Measurements from ENCODE around the gene CREG2. TPM values are rescaled to one million over a fixed set of nuclear protein-coding genes. Genes with fewer than 3 reads are reported as not detected.

CREG2 gene
- total RNA-seq, 4 donors from 2014 or later, result not detected

DNA sequence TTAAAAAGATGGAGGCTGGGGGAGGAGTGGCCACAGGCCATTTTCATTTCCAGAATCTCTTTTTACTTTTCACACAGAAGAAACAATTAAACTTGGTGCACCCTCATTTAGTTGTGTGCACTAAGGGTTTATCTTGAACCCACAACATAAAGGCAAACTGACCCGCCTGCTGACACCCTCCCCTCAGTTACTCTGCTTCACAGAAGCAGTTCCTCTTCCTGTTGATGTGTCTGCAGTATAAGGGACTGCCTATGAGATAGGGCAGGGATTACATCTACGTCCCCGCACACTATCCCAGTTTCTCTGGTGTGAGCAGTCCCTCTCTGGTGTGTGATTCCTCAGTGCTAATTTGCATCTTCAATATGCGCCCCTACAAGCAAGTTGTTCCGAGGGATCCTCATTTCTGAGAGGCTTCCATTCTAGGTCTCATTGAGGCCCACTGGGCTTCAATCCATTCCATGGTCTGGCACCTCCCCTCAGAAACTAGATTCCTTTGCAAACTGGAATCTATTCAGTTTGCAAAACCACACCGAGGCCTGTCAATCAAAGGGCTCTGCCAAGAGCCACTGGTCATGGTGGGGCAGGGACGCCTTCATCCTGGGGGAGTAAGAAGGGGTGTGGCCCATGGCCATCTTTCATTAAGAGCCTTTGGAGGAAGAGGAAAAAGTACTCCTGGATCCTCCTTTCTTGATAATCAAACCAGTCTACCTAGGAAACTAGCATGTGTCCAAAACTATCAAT lies 12.3 kb downstream of the CREG2 start:
- intact Hi-C loops (cut with DNase I; ENCODE audit: low total_unique reads), result no loop called here
- DNase-seq (no peak), ATAC-seq (no peak)
- no peaks in the 10 kb centered on the region for H3K9me3 ChIP-seq
- no peak overlapping the region for H3K27ac ChIP-seq
- no peaks in the 10 kb centered on the region for H3K27me3 ChIP-seq
- no peak overlapping the region for H3K4me3 ChIP-seq
- no peaks in the 10 kb centered on the region for H3K36me3 ChIP-seq
- in situ Hi-C loops (cut with MboI; ENCODE audit: low sequenced_read_pairs in 4 of 4), result no loop called here
- no peaks in the 10 kb centered on the region for H3K4me1 ChIP-seq
- TF ChIP-seq, protein P1, sequence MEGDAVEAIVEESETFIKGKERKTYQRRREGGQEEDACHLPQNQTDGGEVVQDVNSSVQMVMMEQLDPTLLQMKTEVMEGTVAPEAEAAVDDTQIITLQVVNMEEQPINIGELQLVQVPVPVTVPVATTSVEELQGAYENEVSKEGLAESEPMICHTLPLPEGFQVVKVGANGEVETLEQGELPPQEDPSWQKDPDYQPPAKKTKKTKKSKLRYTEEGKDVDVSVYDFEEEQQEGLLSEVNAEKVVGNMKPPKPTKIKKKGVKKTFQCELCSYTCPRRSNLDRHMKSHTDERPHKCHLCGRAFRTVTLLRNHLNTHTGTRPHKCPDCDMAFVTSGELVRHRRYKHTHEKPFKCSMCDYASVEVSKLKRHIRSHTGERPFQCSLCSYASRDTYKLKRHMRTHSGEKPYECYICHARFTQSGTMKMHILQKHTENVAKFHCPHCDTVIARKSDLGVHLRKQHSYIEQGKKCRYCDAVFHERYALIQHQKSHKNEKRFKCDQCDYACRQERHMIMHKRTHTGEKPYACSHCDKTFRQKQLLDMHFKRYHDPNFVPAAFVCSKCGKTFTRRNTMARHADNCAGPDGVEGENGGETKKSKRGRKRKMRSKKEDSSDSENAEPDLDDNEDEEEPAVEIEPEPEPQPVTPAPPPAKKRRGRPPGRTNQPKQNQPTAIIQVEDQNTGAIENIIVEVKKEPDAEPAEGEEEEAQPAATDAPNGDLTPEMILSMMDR (IDR thresholded peaks at IDR 0.05 in 4 of 5, conservative IDR thresholded peaks at IDR 0.05 in 1 of 5), result no peak
- no peak for TF ChIP-seq POLR2A (IDR thresholded peaks at IDR 0.05)

DNA sequence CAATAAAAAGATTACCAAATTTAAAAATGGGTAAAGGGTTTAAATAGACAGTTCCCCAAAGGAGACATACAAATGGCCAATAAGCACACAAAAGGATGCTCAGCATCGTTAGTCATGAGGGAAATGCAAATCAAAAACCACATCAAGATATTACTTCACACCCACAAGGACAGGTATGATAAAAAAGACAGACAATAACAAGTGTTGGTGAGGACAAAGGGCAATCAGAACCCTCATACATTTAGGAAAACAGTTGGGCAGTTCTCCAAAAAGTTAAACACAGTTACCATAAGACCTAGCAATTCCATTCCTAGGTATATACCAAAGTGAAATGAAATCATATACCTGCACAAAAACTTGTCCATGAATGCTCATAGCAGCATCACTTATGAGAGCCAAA lies 14.5 kb downstream of the CREG2 start:
- no peak overlapping the region for H3K27ac ChIP-seq
- DNase-seq (no peak), ATAC-seq (no peak)
- no peaks in the 10 kb centered on the region for H3K36me3 ChIP-seq
- no peaks in the 10 kb centered on the region for H3K4me1 ChIP-seq
- TF ChIP-seq POLR2A (IDR thresholded peaks at IDR 0.05), result no peak
- TF ChIP-seq, protein P1 (IDR thresholded peaks at IDR 0.05 in 4 of 5, conservative IDR thresholded peaks at IDR 0.05 in 1 of 5), result no peak
- H3K27me3 ChIP-seq, result no peaks in the 10 kb centered on the region
- H3K4me3 ChIP-seq, result no peak overlapping the region
- intact Hi-C loops (cut with DNase I; ENCODE audit: low total_unique reads), result no loop called here
- in situ Hi-C loops (cut with MboI; ENCODE audit: low sequenced_read_pairs in 4 of 4), result no loop called here
- H3K9me3 ChIP-seq, result no peaks in the 10 kb centered on the region

- Histone ChIP-seq H3K27me3 (no peaks in the 10 kb centered on the region), H3K4me1 (no peaks in the 10 kb centered on the region), H3K36me3 (no peaks in the 10 kb centered on the region), H3K9me3 (no peaks in the 10 kb centered on the region), H3K4me3 (no peak overlapping the region), H3K27ac (no peak overlapping the region)
- intact Hi-C loops (cut with DNase I; ENCODE audit: low total_unique reads), result no loop called here
- in situ Hi-C loops (cut with MboI; ENCODE audit: low sequenced_read_pairs in 4 of 4), result no loop called here
- ATAC-seq (no peak), DNase-seq (no peak)
- TF ChIP-seq, protein P1 (IDR thresholded peaks at IDR 0.05 in 4 of 5, conservative IDR thresholded peaks at IDR 0.05 in 1 of 5), result no peak
- TF ChIP-seq POLR2A (IDR thresholded peaks at IDR 0.05), result no peak
Observed at GRCh38 chr2:101371636-101372035, 15.7 kb downstream of the CREG2 start.

DNA sequence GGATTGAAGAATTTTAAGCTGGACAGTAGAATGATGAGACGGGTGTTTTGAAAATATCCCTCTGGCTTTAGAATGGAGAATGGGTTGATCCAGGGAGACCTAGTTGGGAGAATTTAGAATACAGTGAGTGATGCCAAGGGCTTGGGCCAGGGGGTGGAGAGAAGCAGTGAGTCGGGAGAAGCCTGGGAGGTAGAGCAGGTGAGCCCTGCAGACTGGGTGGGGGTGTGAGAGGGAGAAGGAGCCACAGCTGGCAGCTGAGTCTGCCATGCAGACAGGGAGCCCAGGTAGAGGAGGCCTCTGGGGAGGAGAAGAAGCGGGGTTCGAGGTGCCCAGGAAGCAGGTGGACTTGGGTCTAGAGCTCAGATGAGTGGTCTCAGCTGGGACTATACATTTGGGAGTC lies 18.2 kb downstream of the CREG2 start:
- no peaks in the 10 kb centered on the region for H3K36me3 ChIP-seq
- no peak for TF ChIP-seq POLR2A (IDR thresholded peaks at IDR 0.05)
- TF ChIP-seq, protein P1 (IDR thresholded peaks at IDR 0.05 in 4 of 5, conservative IDR thresholded peaks at IDR 0.05 in 1 of 5), result no peak
- DNase-seq, result no peak
- H3K4me1 ChIP-seq, result no peaks in the 10 kb centered on the region
- in situ Hi-C loops (cut with MboI; ENCODE audit: low sequenced_read_pairs in 4 of 4) (no loop called here), intact Hi-C loops (cut with DNase I; ENCODE audit: low total_unique reads) (no loop called here)
- H3K9me3 ChIP-seq, result no peaks in the 10 kb centered on the region
- H3K4me3 ChIP-seq, result no peak overlapping the region
- ATAC-seq, result no peak
- H3K27ac ChIP-seq, result no peak overlapping the region
- H3K27me3 ChIP-seq, result no peaks in the 10 kb centered on the region

GRCh38 chr2:101368376-101368775 lies 18.9 kb downstream of the CREG2 start:
- H3K27ac ChIP-seq, result no peak overlapping the region
- no peak overlapping the region for H3K4me3 ChIP-seq
- H3K27me3 ChIP-seq, result no peaks in the 10 kb centered on the region
- TF ChIP-seq, protein P1 (IDR thresholded peaks at IDR 0.05 in 4 of 5, conservative IDR thresholded peaks at IDR 0.05 in 1 of 5), result no peak
- no peak for TF ChIP-seq POLR2A (IDR thresholded peaks at IDR 0.05)
- no peaks in the 10 kb centered on the region for H3K36me3 ChIP-seq
- DNase-seq (no peak), ATAC-seq (no peak)
- no peaks in the 10 kb centered on the region for H3K4me1 ChIP-seq
- in situ Hi-C loops (cut with MboI; ENCODE audit: low sequenced_read_pairs in 4 of 4), result no loop called here
- no peaks in the 10 kb centered on the region for H3K9me3 ChIP-seq
- intact Hi-C loops (cut with DNase I; ENCODE audit: low total_unique reads), result no loop called here

All from gastrocnemius medialis (tissue), 4 donors.